ENCODE measurements around the gene FANCM.
"Not testable (repeated sequence)": the region's sequence is repeated elsewhere in the genome, so short reads cannot be mapped to it uniquely, and the experiment has no call there.

Gene FANCM

GRCh38 chr14:45214341-45214740 is 78.6 kb downstream of the FANCM start:
- not testable (repeated sequence) for H3K9me3 ChIP-seq (ENCODE audit: control insufficient read depth in 1 of 2, low read length in 2 of 2); H3K9ac ChIP-seq (ENCODE audit: low read depth in 1 of 2, low read length in 2 of 2); H3K27me3 ChIP-seq (ENCODE audit: control insufficient read depth in 1 of 2, insufficient read depth in 2 of 2, low read length in 2 of 2); H3K4me3 ChIP-seq (ENCODE audit: low read depth in 1 of 2, low read length in 2 of 2); H3K27ac ChIP-seq (ENCODE audit: low read depth, low read length); H3K4me1 ChIP-seq (ENCODE audit: control insufficient read depth in 1 of 2, insufficient read depth in 2 of 2, low read length in 2 of 2)
- H3K36me3 ChIP-seq (ENCODE audit: control insufficient read depth in 1 of 2, insufficient read depth in 2 of 2, low read length in 2 of 2) = peaks cover 0 to 54% of the 10 kb centered on the region in 2 donors

- no peak overlapping the region for H3K27ac ChIP-seq (ENCODE audit: low read depth, low read length)
- H3K27me3 ChIP-seq (ENCODE audit: control insufficient read depth in 1 of 2, insufficient read depth in 2 of 2, low read length in 2 of 2) = no peaks in the 10 kb centered on the region
- H3K36me3 ChIP-seq (ENCODE audit: control insufficient read depth in 1 of 2, insufficient read depth in 2 of 2, low read length in 2 of 2) = peaks cover 18 to 47% of the 10 kb centered on the region in 2 donors
- H3K4me1 ChIP-seq (ENCODE audit: control insufficient read depth in 1 of 2, insufficient read depth in 2 of 2, low read length in 2 of 2) = no peaks in the 10 kb centered on the region
- no peak overlapping the region for H3K9ac ChIP-seq (ENCODE audit: low read depth in 1 of 2, low read length in 2 of 2)
- H3K9me3 ChIP-seq (ENCODE audit: control insufficient read depth in 1 of 2, low read length in 2 of 2) = no peaks in the 10 kb centered on the region
- no peak overlapping the region for H3K4me3 ChIP-seq (ENCODE audit: low read depth in 1 of 2, low read length in 2 of 2)
Measured at GRCh38 chr14:45222485-45223262, 86.9 kb downstream of the FANCM start.

- Histone ChIP-seq H3K9ac (ENCODE audit: low read depth in 1 of 2, low read length in 2 of 2) (no peak overlapping the region), H3K4me3 (ENCODE audit: low read depth in 1 of 2, low read length in 2 of 2) (no peak overlapping the region), H3K9me3 (ENCODE audit: control insufficient read depth in 1 of 2, low read length in 2 of 2) (no peaks in the 10 kb centered on the region), H3K36me3 (ENCODE audit: control insufficient read depth in 1 of 2, insufficient read depth in 2 of 2, low read length in 2 of 2) (peaks cover 32 to 63% of the 10 kb centered on the region in 2 donors), H3K27ac (ENCODE audit: low read depth, low read length) (no peak overlapping the region), H3K27me3 (ENCODE audit: control insufficient read depth in 1 of 2, insufficient read depth in 2 of 2, low read length in 2 of 2) (no peaks in the 10 kb centered on the region), H3K4me1 (ENCODE audit: control insufficient read depth in 1 of 2, insufficient read depth in 2 of 2, low read length in 2 of 2) (no peaks in the 10 kb centered on the region)
Measured at GRCh38 chr14:45227566-45227965, 91.8 kb downstream of the FANCM start.

GRCh38 chr14:45238988-45239387 is 103.3 kb downstream of the FANCM start:
- H3K27me3 ChIP-seq (ENCODE audit: control insufficient read depth in 1 of 2, insufficient read depth in 2 of 2, low read length in 2 of 2) = no peaks in the 10 kb centered on the region
- no peak overlapping the region for H3K4me3 ChIP-seq (ENCODE audit: low read depth in 1 of 2, low read length in 2 of 2)
- H3K4me1 ChIP-seq (ENCODE audit: control insufficient read depth in 1 of 2, insufficient read depth in 2 of 2, low read length in 2 of 2) = no peaks in the 10 kb centered on the region
- no peaks in the 10 kb centered on the region for H3K9me3 ChIP-seq (ENCODE audit: control insufficient read depth in 1 of 2, low read length in 2 of 2)
- no peak overlapping the region for H3K9ac ChIP-seq (ENCODE audit: low read depth in 1 of 2, low read length in 2 of 2)
- no peak overlapping the region for H3K27ac ChIP-seq (ENCODE audit: low read depth, low read length)
- H3K36me3 ChIP-seq (ENCODE audit: control insufficient read depth in 1 of 2, insufficient read depth in 2 of 2, low read length in 2 of 2) = peaks cover 0 to 36% of the 10 kb centered on the region in 2 donors

GRCh38 chr14:45242706-45243105 is 107.0 kb downstream of the FANCM start:
- H3K9me3 ChIP-seq (ENCODE audit: control insufficient read depth in 1 of 2, low read length in 2 of 2) = no peaks in the 10 kb centered on the region
- no peaks in the 10 kb centered on the region for H3K27me3 ChIP-seq (ENCODE audit: control insufficient read depth in 1 of 2, insufficient read depth in 2 of 2, low read length in 2 of 2)
- no peak overlapping the region for H3K4me3 ChIP-seq (ENCODE audit: low read depth in 1 of 2, low read length in 2 of 2)
- H3K27ac ChIP-seq (ENCODE audit: low read depth, low read length) = no peak overlapping the region
- no peak overlapping the region for H3K9ac ChIP-seq (ENCODE audit: low read depth in 1 of 2, low read length in 2 of 2)
- peaks cover 0 to 19% of the 10 kb centered on the region in 2 donors for H3K36me3 ChIP-seq (ENCODE audit: control insufficient read depth in 1 of 2, insufficient read depth in 2 of 2, low read length in 2 of 2)
- H3K4me1 ChIP-seq (ENCODE audit: control insufficient read depth in 1 of 2, insufficient read depth in 2 of 2, low read length in 2 of 2) = peaks cover 0 to 8% of the 10 kb centered on the region in 2 donors

GRCh38 chr14:45246151-45246550 is 110.4 kb downstream of the FANCM start:
- no peaks in the 10 kb centered on the region for H3K9me3 ChIP-seq (ENCODE audit: control insufficient read depth in 1 of 2, low read length in 2 of 2)

GRCh38 chr14:45246691-45247090 is 111.0 kb downstream of the FANCM start:
- no peak overlapping the region for H3K27ac ChIP-seq (ENCODE audit: low read depth, low read length)
- no peaks in the 10 kb centered on the region for H3K9me3 ChIP-seq (ENCODE audit: control insufficient read depth in 1 of 2, low read length in 2 of 2)
- peaks cover 6 to 19% of the 10 kb centered on the region in 2 donors for H3K4me1 ChIP-seq (ENCODE audit: control insufficient read depth in 1 of 2, insufficient read depth in 2 of 2, low read length in 2 of 2)
- H3K27me3 ChIP-seq (ENCODE audit: control insufficient read depth in 1 of 2, insufficient read depth in 2 of 2, low read length in 2 of 2) = no peaks in the 10 kb centered on the region
- H3K36me3 ChIP-seq (ENCODE audit: control insufficient read depth in 1 of 2, insufficient read depth in 2 of 2, low read length in 2 of 2) = peaks cover 0 to 3% of the 10 kb centered on the region in 2 donors
- H3K4me3 ChIP-seq (ENCODE audit: low read depth in 1 of 2, low read length in 2 of 2) = no peak overlapping the region
- no peak overlapping the region for H3K9ac ChIP-seq (ENCODE audit: low read depth in 1 of 2, low read length in 2 of 2)

More at GRCh38 chr14:45246151-45246550, 110.4 kb downstream of the FANCM start:
- Histone ChIP-seq H3K4me3 (ENCODE audit: low read depth in 1 of 2, low read length in 2 of 2) (no peak overlapping the region), H3K36me3 (ENCODE audit: control insufficient read depth in 1 of 2, insufficient read depth in 2 of 2, low read length in 2 of 2) (peaks cover 0 to 5% of the 10 kb centered on the region in 2 donors), H3K9ac (ENCODE audit: low read depth in 1 of 2, low read length in 2 of 2) (no peak overlapping the region), H3K27ac (ENCODE audit: low read depth, low read length) (no peak overlapping the region), H3K27me3 (ENCODE audit: control insufficient read depth in 1 of 2, insufficient read depth in 2 of 2, low read length in 2 of 2) (no peaks in the 10 kb centered on the region), H3K4me1 (ENCODE audit: control insufficient read depth in 1 of 2, insufficient read depth in 2 of 2, low read length in 2 of 2) (peaks cover 6 to 13% of the 10 kb centered on the region in 2 donors)

- H3K4me3 ChIP-seq (ENCODE audit: low read depth in 1 of 2, low read length in 2 of 2) = no peak overlapping the region
- H3K4me1 ChIP-seq (ENCODE audit: control insufficient read depth in 1 of 2, insufficient read depth in 2 of 2, low read length in 2 of 2) = peaks cover 6 to 19% of the 10 kb centered on the region in 2 donors
- H3K9ac ChIP-seq (ENCODE audit: low read depth in 1 of 2, low read length in 2 of 2) = no peak overlapping the region
- H3K36me3 ChIP-seq (ENCODE audit: control insufficient read depth in 1 of 2, insufficient read depth in 2 of 2, low read length in 2 of 2) = no peaks in the 10 kb centered on the region
- H3K9me3 ChIP-seq (ENCODE audit: control insufficient read depth in 1 of 2, low read length in 2 of 2) = no peaks in the 10 kb centered on the region
- no peaks in the 10 kb centered on the region for H3K27me3 ChIP-seq (ENCODE audit: control insufficient read depth in 1 of 2, insufficient read depth in 2 of 2, low read length in 2 of 2)
- no peak overlapping the region for H3K27ac ChIP-seq (ENCODE audit: low read depth, low read length)
Measured at GRCh38 chr14:45247427-45247826, 111.7 kb downstream of the FANCM start.

GRCh38 chr14:45249856-45250575 is 114.3 kb downstream of the FANCM start:
- Histone ChIP-seq H3K9me3 (ENCODE audit: control insufficient read depth in 1 of 2, low read length in 2 of 2) (no peaks in the 10 kb centered on the region), H3K4me1 (ENCODE audit: control insufficient read depth in 1 of 2, insufficient read depth in 2 of 2, low read length in 2 of 2) (peaks cover 10 to 22% of the 10 kb centered on the region in 2 donors), H3K27me3 (ENCODE audit: control insufficient read depth in 1 of 2, insufficient read depth in 2 of 2, low read length in 2 of 2) (no peaks in the 10 kb centered on the region), H3K27ac (ENCODE audit: low read depth, low read length) (no peak overlapping the region), H3K36me3 (ENCODE audit: control insufficient read depth in 1 of 2, insufficient read depth in 2 of 2, low read length in 2 of 2) (no peaks in the 10 kb centered on the region), H3K9ac (ENCODE audit: low read depth in 1 of 2, low read length in 2 of 2) (no peak overlapping the region), H3K4me3 (ENCODE audit: low read depth in 1 of 2, low read length in 2 of 2) (peak overlapping the region; percentile 0 to 41)

Measured in duodenal mucosa (tissue), 2 donors.